ENCODE results near the gene SDR42E2.

DNA sequence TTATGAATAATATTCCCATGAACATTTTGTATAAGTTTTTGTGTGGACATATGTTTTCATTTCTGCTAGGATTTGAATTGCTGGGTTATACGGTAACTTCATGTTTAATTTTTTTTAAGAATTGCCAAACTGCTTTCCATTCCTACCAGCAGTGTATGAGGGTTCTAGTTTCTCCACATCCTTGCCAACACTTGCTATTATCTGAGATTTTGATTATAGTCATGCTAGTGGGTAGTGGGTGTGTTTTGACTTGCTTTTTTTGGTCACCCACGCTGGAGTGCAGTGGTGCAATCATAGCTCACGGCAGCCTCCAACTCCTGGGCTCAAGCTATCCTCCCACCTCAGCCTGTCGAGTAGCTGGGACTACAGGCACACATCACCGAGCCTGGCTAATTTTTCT, 40.8 kb downstream of the SDR42E2 start:
- TF ChIP-seq, protein P1, sequence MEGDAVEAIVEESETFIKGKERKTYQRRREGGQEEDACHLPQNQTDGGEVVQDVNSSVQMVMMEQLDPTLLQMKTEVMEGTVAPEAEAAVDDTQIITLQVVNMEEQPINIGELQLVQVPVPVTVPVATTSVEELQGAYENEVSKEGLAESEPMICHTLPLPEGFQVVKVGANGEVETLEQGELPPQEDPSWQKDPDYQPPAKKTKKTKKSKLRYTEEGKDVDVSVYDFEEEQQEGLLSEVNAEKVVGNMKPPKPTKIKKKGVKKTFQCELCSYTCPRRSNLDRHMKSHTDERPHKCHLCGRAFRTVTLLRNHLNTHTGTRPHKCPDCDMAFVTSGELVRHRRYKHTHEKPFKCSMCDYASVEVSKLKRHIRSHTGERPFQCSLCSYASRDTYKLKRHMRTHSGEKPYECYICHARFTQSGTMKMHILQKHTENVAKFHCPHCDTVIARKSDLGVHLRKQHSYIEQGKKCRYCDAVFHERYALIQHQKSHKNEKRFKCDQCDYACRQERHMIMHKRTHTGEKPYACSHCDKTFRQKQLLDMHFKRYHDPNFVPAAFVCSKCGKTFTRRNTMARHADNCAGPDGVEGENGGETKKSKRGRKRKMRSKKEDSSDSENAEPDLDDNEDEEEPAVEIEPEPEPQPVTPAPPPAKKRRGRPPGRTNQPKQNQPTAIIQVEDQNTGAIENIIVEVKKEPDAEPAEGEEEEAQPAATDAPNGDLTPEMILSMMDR (conservative IDR thresholded peaks at IDR 0.05; ENCODE audit: low read depth, low read length) = no peak
- TF ChIP-seq EZH2phosphoT487 (IDR thresholded peaks at IDR 0.05; ENCODE audit: borderline replicate concordance, low read length) (no peak), EZH2 (IDR thresholded peaks at IDR 0.05; ENCODE audit: low read length, unreplicated experiment) (no peak)
